Fibroblast of lung (primary cell): Measurements from ENCODE around the gene ASF1A. TPM values are rescaled to one million over a fixed set of nuclear protein-coding genes. Genes with fewer than 3 reads are reported as not detected.

Experiments
- DNase-seq, 2 donors: peaks; one replicate each; pipeline versions ENCODE4 v3.0.0 to v3.0.0-alpha.2; 2010; ENCODE audit warnings: low read depth in 2 of 2
- H2AFZ ChIP-seq: 2 replicates; pipeline ENCODE4 v1.5.1; 2012; ENCODE audit warnings: low read length, control low read depth, inconsistent platforms
- H3K27ac ChIP-seq: 2 replicates; pipeline ENCODE4 v1.5.1; 2011; ENCODE audit warnings: low read length, control low read depth; ENCODE audit not compliant: insufficient read depth
- H3K27me3 ChIP-seq: 2 replicates; pipeline ENCODE4 v1.5.1; 2011; ENCODE audit warnings: mild to moderate bottlenecking, low read length; ENCODE audit not compliant: control insufficient read depth, insufficient read depth
- H3K36me3 ChIP-seq: 2 replicates; pipeline ENCODE4 v1.5.1; 2011; ENCODE audit warnings: low read length; ENCODE audit not compliant: control insufficient read depth, insufficient read depth
- H3K4me1 ChIP-seq: 2 replicates; pipeline ENCODE4 v1.5.1; 2011; ENCODE audit warnings: low read length; ENCODE audit not compliant: control insufficient read depth, insufficient read depth; ENCODE audit errors: extremely low read depth
- H3K4me2 ChIP-seq: 2 replicates; pipeline ENCODE4 v1.5.1; 2011; ENCODE audit warnings: low read length, control low read depth; ENCODE audit not compliant: insufficient read depth; ENCODE audit errors: extremely low read depth
- H3K4me3 ChIP-seq, 4 experiments: fragments of 200-600 bp in 1 of 4; sonication (generic) in 1 of 4; replicated peaks in 1 of 4; 2 replicates each; pipeline ENCODE4 v1.5.1; 2011 to 2016; ENCODE audit warnings: low read length in 4 of 4, low read depth in 3 of 4, mild to moderate bottlenecking in 3 of 4, control low read depth in 2 of 4, inconsistent platforms in 1 of 4, mixed read lengths in 1 of 4; ENCODE audit not compliant: insufficient read depth in 1 of 4; ENCODE audit errors: control extremely low read depth in 1 of 4
- H3K79me2 ChIP-seq: 2 replicates; pipeline ENCODE4 v1.5.1; 2012; ENCODE audit warnings: mild to moderate bottlenecking, low read length, inconsistent platforms; ENCODE audit not compliant: control insufficient read depth, insufficient read depth
- H3K9ac ChIP-seq: 2 replicates; pipeline ENCODE4 v1.5.1; 2011; ENCODE audit warnings: mild to moderate bottlenecking, low read length, control low read depth; ENCODE audit not compliant: insufficient read depth
- H3K9me3 ChIP-seq: 2 replicates; pipeline ENCODE4 v1.5.1; 2012; ENCODE audit warnings: low read depth, low read length; ENCODE audit not compliant: control insufficient read depth, insufficient read depth
- H4K20me1 ChIP-seq: 2 replicates; pipeline ENCODE4 v1.5.1; 2011; ENCODE audit warnings: low read length; ENCODE audit not compliant: control insufficient read depth, insufficient read depth; ENCODE audit errors: extremely low read depth
- EZH2 ChIP-seq: IDR thresholded peaks from 2 replicates; pipeline ENCODE4 v1.5.1; 2012; ENCODE audit warnings: low read length, control low read depth, mild to moderate bottlenecking; ENCODE audit errors: missing control alignments
- polyA plus RNA-seq, 2 donors: library from polyadenylated mRNA; depleted of rRNA in 1 of 2; stranded (reverse) in 1 of 2; unstranded in 1 of 2; fragments of >200 nt; gene quantifications; 2 replicates each; pipeline ENCODE4 v1.2.1, GENCODE V29; 2011 to 2012; ENCODE audit warnings: missing spikeins in 1 of 2
- total RNA-seq: library from RNA; depleted of rRNA; stranded (reverse); fragments of >200 nt; gene quantifications from 2 replicates; pipeline ENCODE4 v1.2.1, GENCODE V29; 2014
- TF ChIP-seq, protein P1 (sequence below), 2 donors: IDR thresholded peaks in 1 of 2; conservative IDR thresholded peaks in 1 of 2; 1 replicate in 1 of 2; 2 replicates in 1 of 2; pipeline ENCODE4 v1.5.1; 2011 to 2012; ENCODE audit warnings: low read length in 2 of 2, control low read depth in 1 of 2, inconsistent platforms in 1 of 2, low read depth in 1 of 2, mild to moderate bottlenecking in 1 of 2

The ASF1A gene
- total and polyA plus RNA-seq, 2 donors (not counting 1 experiment from before 2014, with no cell fraction given), result 16.5 to 20.3 TPM

DNA sequence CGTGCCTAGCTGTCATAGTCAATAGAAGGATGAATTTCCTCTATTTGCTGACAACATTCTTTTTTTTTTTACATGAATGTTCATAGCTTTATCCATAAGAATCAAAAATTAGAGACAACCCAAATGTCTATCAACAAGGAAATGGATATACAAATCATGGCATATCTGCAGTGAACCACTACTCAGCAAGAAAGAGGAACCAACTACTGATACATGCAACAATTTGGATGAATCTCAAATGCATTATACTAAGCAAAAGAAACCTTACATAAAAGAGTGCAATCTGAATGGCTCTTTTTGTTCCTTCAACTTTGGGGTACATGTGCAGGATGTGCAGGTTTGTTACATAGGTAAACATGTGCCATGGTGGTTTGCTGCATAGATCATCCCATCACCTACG, 58.7 kb downstream of the ASF1A start:
- H3K4me3 ChIP-seq, result no peak overlapping the region
- no peaks in the 10 kb centered on the region for H3K36me3 ChIP-seq
- no peak overlapping the region for H3K4me2 ChIP-seq
- H2AFZ ChIP-seq, result no peak overlapping the region
- H3K9ac ChIP-seq, result no peak overlapping the region
- no peak overlapping the region for H3K27ac ChIP-seq
- TF ChIP-seq, protein P1, sequence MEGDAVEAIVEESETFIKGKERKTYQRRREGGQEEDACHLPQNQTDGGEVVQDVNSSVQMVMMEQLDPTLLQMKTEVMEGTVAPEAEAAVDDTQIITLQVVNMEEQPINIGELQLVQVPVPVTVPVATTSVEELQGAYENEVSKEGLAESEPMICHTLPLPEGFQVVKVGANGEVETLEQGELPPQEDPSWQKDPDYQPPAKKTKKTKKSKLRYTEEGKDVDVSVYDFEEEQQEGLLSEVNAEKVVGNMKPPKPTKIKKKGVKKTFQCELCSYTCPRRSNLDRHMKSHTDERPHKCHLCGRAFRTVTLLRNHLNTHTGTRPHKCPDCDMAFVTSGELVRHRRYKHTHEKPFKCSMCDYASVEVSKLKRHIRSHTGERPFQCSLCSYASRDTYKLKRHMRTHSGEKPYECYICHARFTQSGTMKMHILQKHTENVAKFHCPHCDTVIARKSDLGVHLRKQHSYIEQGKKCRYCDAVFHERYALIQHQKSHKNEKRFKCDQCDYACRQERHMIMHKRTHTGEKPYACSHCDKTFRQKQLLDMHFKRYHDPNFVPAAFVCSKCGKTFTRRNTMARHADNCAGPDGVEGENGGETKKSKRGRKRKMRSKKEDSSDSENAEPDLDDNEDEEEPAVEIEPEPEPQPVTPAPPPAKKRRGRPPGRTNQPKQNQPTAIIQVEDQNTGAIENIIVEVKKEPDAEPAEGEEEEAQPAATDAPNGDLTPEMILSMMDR (conservative IDR thresholded peaks at IDR 0.05 in 1 of 2, IDR thresholded peaks at IDR 0.05 in 1 of 2; ENCODE audit: low read depth in 1 of 2, low read length in 2 of 2), result no peak
- no peak for TF ChIP-seq EZH2
- no peaks in the 10 kb centered on the region for H4K20me1 ChIP-seq
- no peaks in the 10 kb centered on the region for H3K4me1 ChIP-seq
- no peaks in the 10 kb centered on the region for H3K27me3 ChIP-seq
- no peaks in the 10 kb centered on the region for H3K79me2 ChIP-seq
- no peak for DNase-seq
- H3K9me3 ChIP-seq, result no peaks in the 10 kb centered on the region

DNA sequence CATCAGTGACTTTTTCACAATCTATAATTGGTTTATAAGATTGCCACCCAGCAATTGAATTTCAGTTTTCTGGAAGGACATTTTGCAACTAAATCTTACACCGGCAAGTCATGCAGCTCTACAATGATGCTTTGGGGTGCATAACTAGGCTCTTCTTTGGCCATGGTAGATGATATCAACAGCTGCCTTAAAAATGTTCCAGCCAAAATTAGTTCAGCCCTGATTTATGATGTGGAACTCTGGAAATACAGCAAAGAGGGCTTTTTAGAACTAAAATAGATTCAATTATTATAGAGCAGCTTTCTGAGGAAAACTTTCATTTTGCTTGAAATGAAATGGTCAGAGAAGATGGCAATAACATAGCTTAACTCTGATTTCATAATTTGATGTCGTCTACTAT, 59.4 kb downstream of the ASF1A start:
- Histone ChIP-seq H3K9ac (no peak overlapping the region), H3K36me3 (no peaks in the 10 kb centered on the region), H3K79me2 (no peaks in the 10 kb centered on the region), H3K4me2 (no peak overlapping the region), H4K20me1 (no peaks in the 10 kb centered on the region), H3K27me3 (no peaks in the 10 kb centered on the region), H3K4me1 (no peaks in the 10 kb centered on the region), H3K4me3 (no peak overlapping the region), H3K27ac (no peak overlapping the region), H3K9me3 (no peaks in the 10 kb centered on the region), H2AFZ (no peak overlapping the region)
- no peak for TF ChIP-seq EZH2
- TF ChIP-seq, protein P1 (conservative IDR thresholded peaks at IDR 0.05 in 1 of 2, IDR thresholded peaks at IDR 0.05 in 1 of 2; ENCODE audit: low read depth in 1 of 2, low read length in 2 of 2), result no peak
- DNase-seq, result no peak

Other genes with a start within 250 kb of the ASF1A start
- 18.5 and 22.0 TPM in 2 replicates for gene CEP85L, start 242.6 kb upstream of the ASF1A start, total RNA-seq
- gene CEP85L, start 242.6 kb upstream of the ASF1A start, polyA plus RNA-seq, result 6.4 and 7.3 TPM in 2 replicates
- 9.6 and 12.3 TPM in 2 replicates for gene MCM9, start 41.0 kb downstream of the ASF1A start, total RNA-seq
- gene MCM9, start 41.0 kb downstream of the ASF1A start, polyA plus RNA-seq, result 1.2 and 2.0 TPM in 2 replicates
- 1.3 and 1.7 TPM in 2 replicates for gene FAM184A, start 184.5 kb downstream of the ASF1A start, total RNA-seq
- gene FAM184A, start 184.5 kb downstream of the ASF1A start, polyA plus RNA-seq, result 0.09 and 0.43 TPM in 2 replicates